Left lobe of liver (tissue), 2 donors: ENCODE measurements around the gene HSD11B1. TPM values are rescaled to one million over a fixed set of nuclear protein-coding genes. Genes with fewer than 3 reads are reported as not detected.
A peak's percentile ranks its signal among the peaks of the same experiment; 100 is the strongest.

Source experiments
- ATAC-seq: fragments of 200-7000 bp; cut with Tn5 transposase; one replicate; pipeline ENCODE4 v1.9.1; 2020; ENCODE audit warnings: mild to moderate bottlenecking, moderate library complexity
- DNase-seq: peaks from one replicate; pipeline ENCODE4 v3.0.0-alpha.2; 2020; ENCODE audit warnings: low spot score
- total RNA-seq: library from RNA; stranded (reverse); gene quantifications from one replicate; pipeline ENCODE4 v1.2.1, GENCODE V29; 2021
- donor health status: DM: no; HTN: no; CAD: no; lungs with moderate emphysema.
- donor health status: DM: no; HTN: yes; CAD: no.

Gene HSD11B1
- total RNA-seq, 1 donor from 2014 or later: 479 TPM

- DNase-seq: no peak
- ATAC-seq: peak; percentile 14
These were observed 75.6 kb downstream of the HSD11B1 start for GRCh38 chr1:209780268-209780667.

- ATAC-seq (no peak), DNase-seq (no peak)
These were observed 78.7 kb downstream of the HSD11B1 start for GRCh38 chr1:209783386-209783785.

Other genes starting within 250 kb of the HSD11B1 start
- 0.13 TPM for gene CAMK1G, start 121.1 kb upstream of the HSD11B1 start, total RNA-seq
- 7.8 TPM for gene LAMB3, start 52.4 kb upstream of the HSD11B1 start, total RNA-seq
- gene G0S2, start 29.4 kb upstream of the HSD11B1 start, total RNA-seq: 75.0 TPM
- 1.4 TPM for gene TRAF3IP3, start 51.2 kb downstream of the HSD11B1 start, total RNA-seq
- 1.3 TPM for gene C1orf74, start 79.7 kb downstream of the HSD11B1 start, total RNA-seq
- 30.0 TPM for gene IRF6, start 101.3 kb downstream of the HSD11B1 start, total RNA-seq
- gene UTP25, start 123.1 kb downstream of the HSD11B1 start, total RNA-seq: 3.7 TPM
- gene SYT14, start 233.4 kb downstream of the HSD11B1 start, total RNA-seq: 0.03 TPM